Lung (tissue), 12 donors: ENCODE data around the gene CCR9. TPM values are rescaled to one million over a fixed set of nuclear protein-coding genes. Genes with fewer than 3 reads are reported as not detected.

Experiments
- ATAC-seq: fragments of 200-7000 bp; cut with Tn5 transposase; one replicate; pipeline ENCODE4 v1.9.1; 2020; ENCODE audit warnings: moderate number of reproducible peaks; ENCODE audit not compliant: insufficient read depth, low FRiP score
- DNase-seq, 3 donors: peaks; one replicate each; pipeline ENCODE4 v3.0.0-alpha.2; 2013 to 2017
- H3K27ac ChIP-seq, 2 donors: one replicate each; pipeline ENCODE4 v1.5.1; 2013; ENCODE audit warnings: mild to moderate bottlenecking in 2 of 2, moderate library complexity in 2 of 2, control low read depth in 1 of 2, inconsistent platforms in 1 of 2, low read depth in 1 of 2, low read length in 1 of 2
- H3K27me3 ChIP-seq, 3 donors: one replicate each; pipeline ENCODE4 v1.5.1; 2013; ENCODE audit warnings: low read length in 2 of 3; ENCODE audit not compliant: control insufficient read depth in 3 of 3, insufficient read depth in 3 of 3
- H3K36me3 ChIP-seq, 4 donors: one replicate each; pipeline ENCODE4 v1.5.1; 2013; ENCODE audit warnings: low read length in 4 of 4, mild to moderate bottlenecking in 1 of 4, moderate library complexity in 1 of 4; ENCODE audit not compliant: control insufficient read depth in 4 of 4, insufficient read depth in 4 of 4
- H3K4me1 ChIP-seq, 5 donors: one replicate each; pipeline ENCODE4 v1.5.1; 2013; ENCODE audit warnings: low read length in 5 of 5, mild to moderate bottlenecking in 2 of 5, moderate library complexity in 1 of 5; ENCODE audit not compliant: control insufficient read depth in 5 of 5, insufficient read depth in 5 of 5
- H3K4me3 ChIP-seq: one replicate; pipeline ENCODE4 v1.5.1; 2013; ENCODE audit warnings: mild to moderate bottlenecking, control low read depth, moderate library complexity
- H3K9ac ChIP-seq, 2 donors: one replicate each; pipeline ENCODE4 v1.5.1; 2013; ENCODE audit warnings: low read length in 2 of 2, control low read depth in 1 of 2; ENCODE audit not compliant: insufficient read depth in 1 of 2
- H3K9me3 ChIP-seq, 4 donors: one replicate each; pipeline ENCODE4 v1.5.1; 2013; ENCODE audit warnings: low read length in 3 of 4, mild to moderate bottlenecking in 1 of 4, moderate library complexity in 1 of 4; ENCODE audit not compliant: control insufficient read depth in 4 of 4, insufficient read depth in 3 of 4
- CTCF ChIP-seq: IDR thresholded peaks from 2 replicates; pipeline ENCODE4 v1.5.1; 2012; ENCODE audit warnings: mild to moderate bottlenecking; ENCODE audit errors: control extremely low read depth, extremely low read depth
- WGBS, 2 donors: extraction: QIAGEN DNeasy Blood & Tissue Kit; methylation state at CpG; one replicate each; pipeline ENCODE4 v1.1.7; 2013; 5-methylcytosine and 5-hydroxymethylcytosine counted together
- polyA plus RNA-seq, 2 donors: library from polyadenylated mRNA; stranded (reverse); fragments of 200-250 nt; gene quantifications; one replicate each; pipeline ENCODE4 v1.2.1, GENCODE V29; 2013
- total RNA-seq, 2 donors: library from RNA; depleted of rRNA in 1 of 2; stranded (reverse); fragments of >200 nt in 1 of 2; gene quantifications; one replicate each; pipeline ENCODE4 v1.2.1, GENCODE V29; 2014 to 2021
- donor health status: control.
- donor health status: control.
- donor health status: Bipolar disorder and iron deficiency.
- donor health status: healthy.
- donor health status: DM: yes; HTN: yes; CAD: no.

CCR9 gene
- total and polyA plus RNA-seq, 4 donors, result 0.09 to 0.46 TPM; not detected in 2

GRCh38 chr3:45921158-45922038 is 35.1 kb downstream of the CCR9 start:
- Histone ChIP-seq H3K27ac (no peak overlapping the region), H3K4me3 (no peak overlapping the region), H3K36me3 (peaks cover 9 to 48% (median 11%) of the 10 kb centered on the region in 4 donors), H3K9me3 (no peaks in the 10 kb centered on the region), H3K4me1 (no peaks in the 10 kb centered on the region), H3K27me3 (no peaks in the 10 kb centered on the region), H3K9ac (no peak overlapping the region)
- no peak for ATAC-seq
- DNase-seq, result no peak
- WGBS, 2 donors, result 93% methylated on average over 14 of the region's 14 CpGs
- TF ChIP-seq CTCF, result no peak

GRCh38 chr3:45922039-45922326 is 35.6 kb downstream of the CCR9 start:
- peaks cover 9 to 48% (median 12%) of the 10 kb centered on the region in 4 donors for H3K36me3 ChIP-seq
- no peaks in the 10 kb centered on the region for H3K9me3 ChIP-seq
- 92 to 93% methylated on average over 3 of the region's 3 CpGs for WGBS, 2 donors

GRCh38 chr3:45922950-45923590 is 36.7 kb downstream of the CCR9 start:
- H3K36me3 ChIP-seq, result peaks cover 9 to 51% (median 16%) of the 10 kb centered on the region in 4 donors
- H3K27ac ChIP-seq, result no peak overlapping the region
- H3K4me3 ChIP-seq, result no peak overlapping the region
- no peak overlapping the region for H3K9ac ChIP-seq
- H3K4me1 ChIP-seq, result no peaks in the 10 kb centered on the region
- no peak for ATAC-seq
- DNase-seq, result no peak
- no peaks in the 10 kb centered on the region for H3K9me3 ChIP-seq
- no peaks in the 10 kb centered on the region for H3K27me3 ChIP-seq
- no peak for TF ChIP-seq CTCF
- 98 to 100% methylated on average over 4 of the region's 4 CpGs for WGBS, 2 donors

More at GRCh38 chr3:45922039-45922326, 35.6 kb downstream of the CCR9 start:
- Histone ChIP-seq H3K9ac (no peak overlapping the region), H3K27me3 (no peaks in the 10 kb centered on the region), H3K27ac (no peak overlapping the region), H3K4me1 (no peaks in the 10 kb centered on the region), H3K4me3 (no peak overlapping the region)
- ATAC-seq, result no peak
- TF ChIP-seq CTCF, result no peak
- DNase-seq, result no peak
